Esophagus squamous epithelium (tissue), 5 donors: Measurements from ENCODE around the gene NRF1. TPM values are rescaled to one million over a fixed set of nuclear protein-coding genes. Genes with fewer than 3 reads are reported as not detected.

Experiments used
- DNase-seq: peaks from one replicate; lab custom pipeline; 2025; lab: John Stamatoyannopoulos, UW
- H3K27ac ChIP-seq, 4 donors: fragments of 200-600 bp; sonication (generic); one replicate each; pipeline ENCODE4 v1.5.1; 2016 to 2019; ENCODE audit warnings: mild to moderate bottlenecking in 1 of 4
- H3K27me3 ChIP-seq, 4 donors: fragments of 200-600 bp; sonication (generic); 1 replicate in 3 of 4; 2 replicates in 1 of 4; pipeline versions ENCODE4 v1.5.1 to v1.6.0; 2017 to 2021; ENCODE audit warnings: antibody characterized with exemption in 1 of 4
- H3K36me3 ChIP-seq, 3 donors: fragments of 200-600 bp; sonication (generic); one replicate each; pipeline ENCODE4 v1.5.1; 2016 to 2019
- H3K4me1 ChIP-seq, 3 donors: fragments of 200-600 bp; sonication (generic); one replicate each; pipeline ENCODE4 v1.5.1; 2017 to 2019
- H3K4me3 ChIP-seq, 4 donors: fragments of 200-600 bp; sonication (generic); 1 replicate in 3 of 4; 2 replicates in 1 of 4; pipeline ENCODE4 v1.5.1; 2016 to 2019; ENCODE audit warnings: mild to moderate bottlenecking in 2 of 4, moderate library complexity in 1 of 4
- H3K9me3 ChIP-seq, 3 donors: fragments of 200-600 bp; sonication (generic); one replicate each; pipeline ENCODE4 v1.5.1; 2016 to 2019
- CTCF ChIP-seq, 6 experiments: fragments of 450-650 bp in 4 of 6; fragments of 200-600 bp in 2 of 6; sonication (generic) in 2 of 6; IDR thresholded peaks; one replicate each; pipeline ENCODE4 v1.5.1; 2016 to 2019; ENCODE audit warnings: antibody characterized with exemption in 6 of 6, mild to moderate bottlenecking in 4 of 6, moderate library complexity in 4 of 6
- POLR2A ChIP-seq, 4 donors: fragments of 450-650 bp; IDR thresholded peaks; one replicate each; pipeline ENCODE4 v1.6.1; 2017; ENCODE audit warnings: antibody characterized with exemption in 4 of 4, mild to moderate bottlenecking in 4 of 4, moderate library complexity in 3 of 4
- WGBS, 2 donors: methylation state at CpG; one replicate each; pipeline ENCODE4 v1.1.5; 2018; 5-methylcytosine and 5-hydroxymethylcytosine counted together
- intact Hi-C: fragments of 100-400 bp; cut with DNase I; formaldehyde crosslinking; loops from one replicate; pipeline ENCODE4 v1.15.0; 2022
- total RNA-seq, 4 donors: library from RNA; depleted of rRNA; stranded (reverse); fragments of >200 nt; gene quantifications; one replicate each; pipeline ENCODE4 v1.1.0, GENCODE V29; 2016
- donor health status: DM: yes; HTN: yes; CAD: no.

NRF1 gene
- total RNA-seq, 4 donors from 2014 or later, result 10.0 to 18.3 (median 13.3) TPM

DNA sequence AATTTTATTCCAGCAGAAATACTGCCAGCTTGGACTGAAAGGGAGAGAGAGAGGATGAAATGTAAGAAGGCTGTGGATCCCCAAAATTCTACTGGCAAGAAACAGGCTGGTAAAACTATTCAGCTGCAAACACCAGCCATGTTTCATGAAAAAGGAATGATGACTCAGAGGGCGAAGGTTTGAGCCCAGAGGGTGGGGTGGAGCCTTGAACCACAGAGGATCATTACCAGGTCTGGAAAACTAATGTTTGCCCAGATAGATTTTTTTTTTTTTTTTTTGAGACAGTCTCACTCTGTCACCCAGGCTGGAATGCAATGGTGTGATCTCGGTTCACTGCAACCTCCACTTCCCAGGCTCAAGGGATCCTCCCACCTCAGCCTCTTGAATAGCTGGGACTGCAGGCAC lies 41.7 kb upstream of the NRF1 start:
- peaks cover 0 to 3% (median 0%) of the 10 kb centered on the region in 3 donors for H3K4me1 ChIP-seq
- TF ChIP-seq CTCF (IDR thresholded peaks at IDR 0.05) (no peak), POLR2A (IDR thresholded peaks at IDR 0.05) (no peak)
- peaks cover 0 to 35% (median 0%) of the 10 kb centered on the region in 4 donors for H3K27me3 ChIP-seq
- H3K9me3 ChIP-seq, result peaks cover 0 to 6% (median 4%) of the 10 kb centered on the region in 3 donors
- intact Hi-C loops, result no loop called here
- no peaks in the 10 kb centered on the region for H3K36me3 ChIP-seq
- H3K27ac ChIP-seq, result no peak overlapping the region
- no peak for DNase-seq
- WGBS, 2 donors, result 17 to 31% methylated on average over 2 of the region's 2 CpGs
- H3K4me3 ChIP-seq, result no peak overlapping the region

DNA sequence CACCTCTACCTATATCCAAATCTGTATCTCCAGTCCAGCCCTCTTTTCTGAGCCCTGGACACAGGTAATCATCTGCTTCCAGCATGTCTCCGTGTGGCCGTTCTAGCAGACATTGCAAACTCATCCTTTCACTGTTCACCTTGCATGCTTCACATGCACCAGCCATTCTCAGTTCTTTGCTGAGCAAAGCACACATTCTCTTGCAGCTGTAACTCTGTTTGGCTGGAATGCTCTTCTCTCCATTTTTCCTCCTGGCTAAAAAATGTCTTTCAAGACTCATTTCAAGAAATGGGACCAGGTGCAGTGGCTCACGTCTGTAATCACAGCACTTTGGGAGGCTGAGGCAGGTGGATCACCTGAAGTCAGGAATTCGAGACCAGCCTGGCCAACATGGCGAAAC lies 40.3 kb upstream of the NRF1 start:
- Histone ChIP-seq H3K27me3 (peaks cover 0 to 22% (median 0%) of the 10 kb centered on the region in 4 donors), H3K27ac (no peak overlapping the region), H3K36me3 (no peaks in the 10 kb centered on the region), H3K9me3 (peaks cover 0 to 6% (median 4%) of the 10 kb centered on the region in 3 donors), H3K4me1 (peaks cover 0 to 3% (median 0%) of the 10 kb centered on the region in 3 donors), H3K4me3 (no peak overlapping the region)
- DNase-seq, result no peak
- TF ChIP-seq CTCF (IDR thresholded peaks at IDR 0.05) (no peak), POLR2A (IDR thresholded peaks at IDR 0.05) (no peak)
- WGBS, 2 donors, result 84 to 90% methylated on average over 5 of the region's 5 CpGs
- intact Hi-C loops, result no loop called here

DNA sequence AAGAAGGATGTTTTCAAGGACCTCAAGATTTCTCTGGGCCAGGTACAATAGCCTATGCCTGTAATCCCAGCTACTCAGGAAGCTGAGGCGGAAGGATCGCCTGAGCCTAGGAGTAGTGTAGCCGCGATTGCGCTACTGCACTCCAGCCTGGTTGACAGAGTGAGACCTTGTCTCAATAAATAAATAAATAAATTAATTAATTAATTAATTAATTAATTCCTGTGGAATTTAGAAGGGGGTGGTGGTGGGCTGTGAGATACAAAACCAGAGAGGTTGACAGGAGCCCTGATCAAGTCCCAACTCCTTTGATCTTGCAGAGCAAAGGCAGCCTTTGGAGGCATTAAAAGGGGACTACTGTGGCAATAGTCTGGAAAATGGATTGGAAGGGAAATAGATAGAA lies 39.3 kb upstream of the NRF1 start:
- 86 to 95% methylated on average over 5 of the region's 5 CpGs for WGBS, 2 donors
- peaks cover 0 to 3% (median 0%) of the 10 kb centered on the region in 3 donors for H3K4me1 ChIP-seq
- H3K9me3 ChIP-seq, result peaks cover 0 to 3% (median under 1%) of the 10 kb centered on the region in 3 donors
- H3K27me3 ChIP-seq, result peaks cover 0 to 22% (median 0%) of the 10 kb centered on the region in 4 donors
- TF ChIP-seq POLR2A (IDR thresholded peaks at IDR 0.05) (no peak), CTCF (IDR thresholded peaks at IDR 0.05) (no peak)
- intact Hi-C loops, result no loop called here
- DNase-seq, result no peak
- H3K36me3 ChIP-seq, result no peaks in the 10 kb centered on the region
- H3K4me3 ChIP-seq, result no peak overlapping the region
- no peak overlapping the region for H3K27ac ChIP-seq

DNA sequence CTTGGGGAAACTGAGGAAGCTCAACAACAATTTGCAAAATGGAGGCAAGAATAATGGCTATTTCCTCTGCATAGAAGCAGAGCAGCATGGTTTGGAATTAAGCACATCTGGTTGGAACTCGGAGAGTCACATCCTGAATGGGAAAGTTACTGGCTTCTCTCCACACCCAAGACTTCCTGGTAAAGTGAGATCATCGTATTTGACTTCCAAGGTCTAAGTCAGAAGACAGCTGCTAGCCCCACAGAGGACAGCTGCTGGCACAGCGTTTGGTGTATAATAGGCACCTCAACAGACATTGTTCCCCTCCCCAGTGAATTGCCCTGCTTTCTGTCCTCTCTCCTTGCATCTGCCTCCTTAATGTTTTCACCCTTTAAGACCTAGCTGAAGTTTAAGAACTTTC lies 37.0 kb upstream of the NRF1 start:
- WGBS, 2 donors, result 29 to 30% methylated on average over 3 of the region's 3 CpGs
- DNase-seq, result no peak
- no peak for TF ChIP-seq CTCF (IDR thresholded peaks at IDR 0.05)
- no peak for TF ChIP-seq POLR2A (IDR thresholded peaks at IDR 0.05)
- H3K36me3 ChIP-seq, result no peaks in the 10 kb centered on the region
- peaks cover 0 to 13% (median 0%) of the 10 kb centered on the region in 4 donors for H3K27me3 ChIP-seq
- H3K27ac ChIP-seq, result no peak overlapping the region
- H3K4me3 ChIP-seq, result no peak overlapping the region
- H3K9me3 ChIP-seq, result peaks cover 0 to 15% (median 9%) of the 10 kb centered on the region in 3 donors
- H3K4me1 ChIP-seq, result peaks cover 0 to 3% (median 0%) of the 10 kb centered on the region in 3 donors
- intact Hi-C loops, result no loop called here

- TF ChIP-seq POLR2A (IDR thresholded peaks at IDR 0.05) (no peak), CTCF (IDR thresholded peaks at IDR 0.05) (no peak)
- Histone ChIP-seq H3K9me3 (peaks cover 0 to 15% (median 9%) of the 10 kb centered on the region in 3 donors), H3K27ac (no peak overlapping the region), H3K36me3 (no peaks in the 10 kb centered on the region), H3K27me3 (peaks cover 0 to 12% (median 0%) of the 10 kb centered on the region in 4 donors), H3K4me3 (no peak overlapping the region), H3K4me1 (no peaks in the 10 kb centered on the region)
- intact Hi-C loops, result no loop called here
- DNase-seq, result no peak
- WGBS, 2 donors, result 79 to 84% methylated on average over 2 to 7 of the region's 7 CpGs
Measured at GRCh38 chr7:129575699-129576098, 35.8 kb upstream of the NRF1 start.
